HG02610 (cell line): ENCODE results near the gene MAPT.
"Not testable (repeated sequence)": the region's sequence is repeated elsewhere in the genome, so short reads cannot be mapped to it uniquely, and the experiment has no call there.

ENCODE experiments used
- ATAC-seq: cut with Tn5 transposase; IDR thresholded peaks from one replicate; pipeline ENCODE4 v1.9.1; 2021; ENCODE audit warnings: mild to moderate bottlenecking, moderate library complexity; ENCODE audit not compliant: unreplicated experiment

Gene MAPT

DNA sequence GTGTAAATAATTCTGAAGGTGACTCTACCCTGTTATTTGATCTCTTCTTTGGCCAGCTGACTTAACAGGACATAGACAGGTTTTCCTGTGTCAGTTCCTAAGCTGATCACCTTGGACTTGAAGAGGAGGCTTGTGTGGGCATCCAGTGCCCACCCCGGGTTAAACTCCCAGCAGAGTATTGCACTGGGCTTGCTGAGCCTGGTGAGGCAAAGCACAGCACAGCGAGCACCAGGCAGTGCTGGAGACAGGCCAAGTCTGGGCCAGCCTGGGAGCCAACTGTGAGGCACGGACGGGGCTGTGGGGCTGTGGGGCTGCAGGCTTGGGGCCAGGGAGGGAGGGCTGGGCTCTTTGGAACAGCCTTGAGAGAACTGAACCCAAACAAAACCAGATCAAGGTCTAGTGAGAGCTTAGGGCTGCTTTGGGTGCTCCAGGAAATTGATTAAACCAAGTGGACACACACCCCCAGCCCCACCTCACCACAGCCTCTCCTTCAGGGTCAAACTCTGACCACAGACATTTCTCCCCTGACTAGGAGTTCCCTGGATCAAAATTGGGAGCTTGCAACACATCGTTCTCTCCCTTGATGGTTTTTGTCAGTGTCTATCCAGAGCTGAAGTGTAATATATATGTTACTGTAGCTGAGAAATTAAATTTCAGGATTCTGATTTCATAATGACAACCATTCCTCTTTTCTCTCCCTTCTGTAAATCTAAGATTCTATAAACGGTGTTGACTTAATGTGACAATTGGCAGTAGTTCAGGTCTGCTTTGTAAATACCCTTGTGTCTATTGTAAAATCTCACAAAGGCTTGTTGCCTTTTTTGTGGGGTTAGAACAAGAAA, 109.8 kb downstream of the MAPT start:
- no peak for ATAC-seq

DNA sequence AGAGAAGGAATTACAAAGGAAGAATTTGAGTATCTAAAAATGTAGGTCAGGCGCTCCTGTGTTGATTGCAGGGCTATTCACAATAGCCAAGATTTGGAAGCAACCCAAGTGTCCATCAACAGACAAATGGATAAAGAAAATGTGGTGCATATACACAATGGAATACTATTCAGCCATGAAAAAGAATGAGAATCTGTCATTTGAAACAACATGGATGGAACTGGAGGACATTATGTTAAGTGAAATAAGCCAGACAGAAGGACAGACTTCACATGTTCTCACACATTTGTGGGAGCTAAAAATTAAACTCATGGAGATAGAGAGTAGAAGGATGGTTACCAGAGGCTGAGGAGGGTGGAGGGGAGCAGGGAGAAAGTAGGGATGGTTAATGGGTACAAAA, 111.7 kb downstream of the MAPT start:
- ATAC-seq, result not testable (repeated sequence)

DNA sequence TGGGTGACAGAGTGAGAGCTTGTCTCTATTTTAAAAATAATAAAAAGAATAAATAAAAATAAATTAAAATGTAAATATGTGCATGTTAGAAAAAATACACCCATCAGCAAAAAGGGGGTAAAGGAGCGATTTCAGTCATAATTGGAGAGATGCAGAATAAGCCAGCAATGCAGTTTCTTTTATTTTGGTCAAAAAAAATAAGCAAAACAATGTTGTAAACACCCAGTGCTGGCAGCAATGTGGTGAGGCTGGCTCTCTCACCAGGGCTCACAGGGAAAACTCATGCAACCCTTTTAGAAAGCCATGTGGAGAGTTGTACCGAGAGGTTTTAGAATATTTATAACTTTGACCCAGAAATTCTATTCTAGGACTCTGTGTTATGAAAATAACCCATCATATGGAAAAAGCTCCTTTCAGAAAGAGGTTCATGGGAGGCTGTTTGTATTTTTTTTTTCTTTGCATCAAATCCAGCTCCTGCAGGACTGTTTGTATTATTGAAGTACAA, 113.2 kb downstream of the MAPT start:
- no peak for ATAC-seq

DNA sequence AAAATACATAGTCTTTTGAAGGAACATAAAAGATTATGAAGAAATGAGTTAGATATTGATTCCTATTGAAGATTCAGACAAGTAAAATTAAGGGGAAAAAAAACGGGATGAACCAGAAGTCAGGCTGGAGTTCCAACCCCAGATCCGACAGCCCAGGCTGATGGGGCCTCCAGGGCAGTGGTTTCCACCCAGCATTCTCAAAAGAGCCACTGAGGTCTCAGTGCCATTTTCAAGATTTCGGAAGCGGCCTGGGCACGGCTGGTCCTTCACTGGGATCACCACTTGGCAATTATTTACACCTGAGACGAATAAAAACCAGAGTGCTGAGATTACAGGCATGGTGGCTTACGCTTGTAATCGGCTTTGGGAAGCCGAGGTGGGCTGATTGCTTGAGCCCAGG, 114.2 kb downstream of the MAPT start:
- no peak for ATAC-seq

DNA sequence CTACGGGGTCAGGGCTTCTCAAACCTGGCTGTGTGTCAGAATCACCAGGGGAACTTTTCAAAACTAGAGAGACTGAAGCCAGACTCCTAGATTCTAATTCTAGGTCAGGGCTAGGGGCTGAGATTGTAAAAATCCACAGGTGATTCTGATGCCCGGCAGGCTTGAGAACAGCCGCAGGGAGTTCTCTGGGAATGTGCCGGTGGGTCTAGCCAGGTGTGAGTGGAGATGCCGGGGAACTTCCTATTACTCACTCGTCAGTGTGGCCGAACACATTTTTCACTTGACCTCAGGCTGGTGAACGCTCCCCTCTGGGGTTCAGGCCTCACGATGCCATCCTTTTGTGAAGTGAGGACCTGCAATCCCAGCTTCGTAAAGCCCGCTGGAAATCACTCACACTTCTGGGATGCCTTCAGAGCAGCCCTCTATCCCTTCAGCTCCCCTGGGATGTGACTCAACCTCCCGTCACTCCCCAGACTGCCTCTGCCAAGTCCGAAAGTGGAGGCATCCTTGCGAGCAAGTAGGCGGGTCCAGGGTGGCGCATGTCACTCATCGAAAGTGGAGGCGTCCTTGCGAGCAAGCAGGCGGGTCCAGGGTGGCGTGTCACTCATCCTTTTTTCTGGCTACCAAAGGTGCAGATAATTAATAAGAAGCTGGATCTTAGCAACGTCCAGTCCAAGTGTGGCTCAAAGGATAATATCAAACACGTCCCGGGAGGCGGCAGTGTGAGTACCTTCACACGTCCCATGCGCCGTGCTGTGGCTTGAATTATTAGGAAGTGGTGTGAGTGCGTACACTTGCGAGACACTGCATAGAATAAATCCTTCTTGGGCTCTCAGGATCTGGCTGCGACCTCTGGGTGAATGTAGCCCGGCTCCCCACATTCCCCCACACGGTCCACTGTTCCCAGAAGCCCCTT, 115.6 kb downstream of the MAPT start:
- ATAC-seq, result no peak

DNA sequence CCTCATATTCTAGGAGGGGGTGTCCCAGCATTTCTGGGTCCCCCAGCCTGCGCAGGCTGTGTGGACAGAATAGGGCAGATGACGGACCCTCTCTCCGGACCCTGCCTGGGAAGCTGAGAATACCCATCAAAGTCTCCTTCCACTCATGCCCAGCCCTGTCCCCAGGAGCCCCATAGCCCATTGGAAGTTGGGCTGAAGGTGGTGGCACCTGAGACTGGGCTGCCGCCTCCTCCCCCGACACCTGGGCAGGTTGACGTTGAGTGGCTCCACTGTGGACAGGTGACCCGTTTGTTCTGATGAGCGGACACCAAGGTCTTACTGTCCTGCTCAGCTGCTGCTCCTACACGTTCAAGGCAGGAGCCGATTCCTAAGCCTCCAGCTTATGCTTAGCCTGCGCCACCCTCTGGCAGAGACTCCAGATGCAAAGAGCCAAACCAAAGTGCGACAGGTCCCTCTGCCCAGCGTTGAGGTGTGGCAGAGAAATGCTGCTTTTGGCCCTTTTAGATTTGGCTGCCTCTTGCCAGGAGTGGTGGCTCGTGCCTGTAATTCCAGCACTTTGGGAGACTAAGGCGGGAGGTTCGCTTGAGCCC, 116.3 kb downstream of the MAPT start:
- no peak for ATAC-seq

DNA sequence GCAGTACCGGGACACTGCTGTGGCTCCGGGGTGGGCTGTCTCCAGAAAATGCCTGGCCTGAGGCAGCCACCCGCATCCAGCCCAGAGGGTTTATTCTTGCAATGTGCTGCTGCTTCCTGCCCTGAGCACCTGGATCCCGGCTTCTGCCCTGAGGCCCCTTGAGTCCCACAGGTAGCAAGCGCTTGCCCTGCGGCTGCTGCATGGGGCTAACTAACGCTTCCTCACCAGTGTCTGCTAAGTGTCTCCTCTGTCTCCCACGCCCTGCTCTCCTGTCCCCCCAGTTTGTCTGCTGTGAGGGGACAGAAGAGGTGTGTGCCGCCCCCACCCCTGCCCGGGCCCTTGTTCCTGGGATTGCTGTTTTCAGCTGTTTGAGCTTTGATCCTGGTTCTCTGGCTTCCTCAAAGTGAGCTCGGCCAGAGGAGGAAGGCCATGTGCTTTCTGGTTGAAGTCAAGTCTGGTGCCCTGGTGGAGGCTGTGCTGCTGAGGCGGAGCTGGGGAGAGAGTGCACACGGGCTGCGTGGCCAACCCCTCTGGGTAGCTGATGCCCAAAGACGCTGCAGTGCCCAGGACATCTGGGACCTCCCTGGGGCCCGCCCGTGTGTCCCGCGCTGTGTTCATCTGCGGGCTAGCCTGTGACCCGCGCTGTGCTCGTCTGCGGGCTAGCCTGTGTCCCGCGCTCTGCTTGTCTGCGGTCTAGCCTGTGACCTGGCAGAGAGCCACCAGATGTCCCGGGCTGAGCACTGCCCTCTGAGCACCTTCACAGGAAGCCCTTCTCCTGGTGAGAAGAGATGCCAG, 117.6 kb downstream of the MAPT start:
- no peak for ATAC-seq

DNA sequence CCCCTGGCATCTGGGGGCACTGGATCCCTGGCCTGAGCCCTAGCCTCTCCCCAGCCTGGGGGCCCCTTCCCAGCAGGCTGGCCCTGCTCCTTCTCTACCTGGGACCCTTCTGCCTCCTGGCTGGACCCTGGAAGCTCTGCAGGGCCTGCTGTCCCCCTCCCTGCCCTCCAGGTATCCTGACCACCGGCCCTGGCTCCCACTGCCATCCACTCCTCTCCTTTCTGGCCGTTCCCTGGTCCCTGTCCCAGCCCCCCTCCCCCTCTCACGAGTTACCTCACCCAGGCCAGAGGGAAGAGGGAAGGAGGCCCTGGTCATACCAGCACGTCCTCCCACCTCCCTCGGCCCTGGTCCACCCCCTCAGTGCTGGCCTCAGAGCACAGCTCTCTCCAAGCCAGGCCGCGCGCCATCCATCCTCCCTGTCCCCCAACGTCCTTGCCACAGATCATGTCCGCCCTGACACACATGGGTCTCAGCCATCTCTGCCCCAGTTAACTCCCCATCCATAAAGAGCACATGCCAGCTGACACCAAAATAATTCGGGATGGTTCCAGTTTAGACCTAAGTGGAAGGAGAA, 118.2 kb downstream of the MAPT start:
- ATAC-seq, result no peak

DNA sequence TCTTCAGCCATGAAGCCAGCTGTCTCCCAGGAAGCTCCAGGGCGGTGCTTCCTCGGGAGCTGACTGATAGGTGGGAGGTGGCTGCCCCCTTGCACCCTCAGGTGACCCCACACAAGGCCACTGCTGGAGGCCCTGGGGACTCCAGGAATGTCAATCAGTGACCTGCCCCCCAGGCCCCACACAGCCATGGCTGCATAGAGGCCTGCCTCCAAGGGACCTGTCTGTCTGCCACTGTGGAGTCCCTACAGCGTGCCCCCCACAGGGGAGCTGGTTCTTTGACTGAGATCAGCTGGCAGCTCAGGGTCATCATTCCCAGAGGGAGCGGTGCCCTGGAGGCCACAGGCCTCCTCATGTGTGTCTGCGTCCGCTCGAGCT, 118.8 kb downstream of the MAPT start:
- no peak for ATAC-seq

DNA sequence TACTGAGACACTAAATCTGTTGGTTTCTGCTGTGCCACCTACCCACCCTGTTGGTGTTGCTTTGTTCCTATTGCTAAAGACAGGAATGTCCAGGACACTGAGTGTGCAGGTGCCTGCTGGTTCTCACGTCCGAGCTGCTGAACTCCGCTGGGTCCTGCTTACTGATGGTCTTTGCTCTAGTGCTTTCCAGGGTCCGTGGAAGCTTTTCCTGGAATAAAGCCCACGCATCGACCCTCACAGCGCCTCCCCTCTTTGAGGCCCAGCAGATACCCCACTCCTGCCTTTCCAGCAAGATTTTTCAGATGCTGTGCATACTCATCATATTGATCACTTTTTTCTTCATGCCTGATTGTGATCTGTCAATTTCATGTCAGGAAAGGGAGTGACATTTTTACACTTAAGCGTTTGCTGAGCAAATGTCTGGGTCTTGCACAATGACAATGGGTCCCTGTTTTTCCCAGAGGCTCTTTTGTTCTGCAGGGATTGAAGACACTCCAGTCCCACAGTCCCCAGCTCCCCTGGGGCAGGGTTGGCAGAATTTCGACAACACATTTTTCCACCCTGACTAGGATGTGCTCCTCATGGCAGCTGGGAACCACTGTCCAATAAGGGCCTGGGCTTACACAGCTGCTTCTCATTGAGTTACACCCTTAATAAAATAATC, 119.3 kb downstream of the MAPT start:
- no peak for ATAC-seq

DNA sequence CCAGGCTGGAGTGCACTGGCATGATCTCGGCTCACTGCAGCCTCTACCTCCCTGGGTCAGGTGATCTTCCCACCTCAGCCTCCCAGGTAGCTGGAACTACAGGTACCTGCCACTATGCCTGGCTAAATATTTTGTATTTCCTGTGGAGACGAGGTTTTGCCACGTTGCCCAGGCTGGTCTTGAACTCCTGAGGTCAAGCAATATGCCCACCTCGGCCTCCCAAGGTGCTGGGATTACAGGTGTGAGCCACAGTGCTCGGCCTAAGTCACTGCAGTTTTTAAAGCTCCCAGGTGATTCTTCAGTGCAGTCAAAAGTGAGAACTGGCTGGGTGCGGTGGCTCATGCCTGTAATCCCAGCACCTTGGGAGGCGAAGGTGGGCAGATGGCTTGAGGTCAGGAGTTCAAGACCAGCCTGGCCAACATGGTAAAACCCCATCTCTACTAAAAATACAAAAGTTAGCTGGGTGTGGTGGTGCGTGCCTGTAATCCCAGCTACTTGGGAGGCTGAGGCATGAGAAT, 125.1 kb downstream of the MAPT start:
- not testable (repeated sequence) for ATAC-seq

DNA sequence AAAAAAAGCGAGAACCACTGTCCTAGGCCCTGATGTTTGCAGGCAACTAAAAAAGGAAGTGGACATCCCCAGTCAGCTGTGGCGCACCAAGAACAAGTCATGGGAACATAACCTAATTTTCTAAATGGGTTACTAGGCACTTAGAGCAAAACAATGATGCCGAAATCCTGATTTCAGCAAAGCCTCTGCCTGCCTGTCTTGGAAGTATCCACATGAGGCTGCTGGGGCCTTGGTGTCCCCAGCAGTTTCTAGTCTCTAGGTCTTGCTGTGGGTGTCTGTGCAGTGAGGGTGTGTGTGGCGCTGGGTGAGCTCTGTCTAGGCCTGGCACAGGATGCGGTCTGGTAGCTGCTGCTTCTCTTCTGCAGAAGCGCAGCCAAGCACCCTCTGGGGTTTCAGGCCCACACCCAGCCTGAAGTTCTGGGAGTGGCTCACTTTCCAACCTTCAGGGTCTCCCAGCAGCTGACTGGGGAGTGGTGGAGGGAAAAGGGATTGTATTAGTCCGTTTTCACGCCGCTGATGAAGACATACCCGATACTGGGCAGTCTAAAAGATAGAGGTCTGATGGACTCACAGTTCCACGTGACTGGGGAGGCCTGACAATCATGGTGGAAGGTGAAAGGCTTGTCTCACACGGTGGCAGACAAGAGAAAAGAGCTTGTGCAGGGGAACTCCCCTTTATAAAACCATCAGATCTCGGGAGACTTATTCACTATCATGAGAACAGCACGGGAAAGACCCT, 125.8 kb downstream of the MAPT start:
- peak; percentile 61 for ATAC-seq

DNA sequence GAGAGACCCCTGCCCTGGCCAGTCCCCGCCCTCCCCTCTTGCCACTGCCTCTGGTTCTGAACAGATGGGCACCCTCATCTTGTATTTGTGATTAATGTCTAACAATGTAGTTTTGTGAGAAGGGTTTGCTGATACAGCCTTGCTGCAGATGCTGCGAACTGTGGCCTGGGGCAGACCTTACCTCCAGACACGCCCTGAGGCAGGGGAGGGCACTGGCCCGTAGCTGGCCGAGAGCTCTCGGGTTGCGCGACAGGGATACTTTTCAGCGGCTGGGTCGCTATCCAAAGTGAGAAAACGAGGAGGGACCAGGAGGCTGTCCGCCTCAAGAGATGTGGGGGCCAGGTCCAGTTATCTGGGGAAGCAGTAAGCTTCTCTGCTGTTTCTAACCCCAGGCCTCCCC, 126.6 kb downstream of the MAPT start:
- ATAC-seq, result no peak

DNA sequence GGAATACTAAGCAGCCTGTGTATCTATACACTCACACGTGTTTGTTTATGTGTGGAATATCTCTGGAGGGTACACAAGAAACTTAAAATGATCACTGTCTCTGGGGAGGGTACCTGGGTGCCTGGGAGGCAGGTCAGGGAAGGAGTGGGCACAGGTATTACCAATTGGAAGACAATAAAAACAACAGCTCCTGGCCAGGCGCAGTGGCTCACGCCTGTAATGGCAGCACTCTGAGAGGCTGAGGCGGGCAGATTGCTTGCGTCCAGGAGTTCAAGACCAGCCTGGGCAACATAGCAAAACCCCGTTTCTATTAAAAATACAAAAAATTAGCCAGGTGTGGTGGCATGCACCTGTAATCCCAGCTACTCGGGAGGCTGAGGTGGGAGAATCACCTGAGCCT, 129.0 kb downstream of the MAPT start:
- ATAC-seq, result not testable (repeated sequence)

DNA sequence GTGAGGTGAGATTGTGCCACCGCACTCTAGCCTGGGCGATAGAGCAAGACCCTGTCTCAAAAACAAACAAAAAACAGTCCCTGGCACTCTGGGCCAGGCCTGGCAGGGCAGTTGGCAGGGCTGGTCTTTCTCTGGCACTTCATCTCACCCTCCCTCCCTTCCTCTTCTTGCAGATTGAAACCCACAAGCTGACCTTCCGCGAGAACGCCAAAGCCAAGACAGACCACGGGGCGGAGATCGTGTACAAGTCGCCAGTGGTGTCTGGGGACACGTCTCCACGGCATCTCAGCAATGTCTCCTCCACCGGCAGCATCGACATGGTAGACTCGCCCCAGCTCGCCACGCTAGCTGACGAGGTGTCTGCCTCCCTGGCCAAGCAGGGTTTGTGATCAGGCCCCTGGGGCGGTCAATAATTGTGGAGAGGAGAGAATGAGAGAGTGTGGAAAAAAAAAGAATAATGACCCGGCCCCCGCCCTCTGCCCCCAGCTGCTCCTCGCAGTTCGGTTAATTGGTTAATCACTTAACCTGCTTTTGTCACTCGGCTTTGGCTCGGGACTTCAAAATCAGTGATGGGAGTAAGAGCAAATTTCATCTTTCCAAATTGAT, 129.5 kb downstream of the MAPT start:
- ATAC-seq, result no peak

DNA sequence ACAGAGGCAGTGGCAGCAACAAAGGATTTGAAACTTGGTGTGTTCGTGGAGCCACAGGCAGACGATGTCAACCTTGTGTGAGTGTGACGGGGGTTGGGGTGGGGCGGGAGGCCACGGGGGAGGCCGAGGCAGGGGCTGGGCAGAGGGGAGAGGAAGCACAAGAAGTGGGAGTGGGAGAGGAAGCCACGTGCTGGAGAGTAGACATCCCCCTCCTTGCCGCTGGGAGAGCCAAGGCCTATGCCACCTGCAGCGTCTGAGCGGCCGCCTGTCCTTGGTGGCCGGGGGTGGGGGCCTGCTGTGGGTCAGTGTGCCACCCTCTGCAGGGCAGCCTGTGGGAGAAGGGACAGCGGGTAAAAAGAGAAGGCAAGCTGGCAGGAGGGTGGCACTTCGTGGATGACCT, 130.2 kb downstream of the MAPT start:
- ATAC-seq, result no peak

DNA sequence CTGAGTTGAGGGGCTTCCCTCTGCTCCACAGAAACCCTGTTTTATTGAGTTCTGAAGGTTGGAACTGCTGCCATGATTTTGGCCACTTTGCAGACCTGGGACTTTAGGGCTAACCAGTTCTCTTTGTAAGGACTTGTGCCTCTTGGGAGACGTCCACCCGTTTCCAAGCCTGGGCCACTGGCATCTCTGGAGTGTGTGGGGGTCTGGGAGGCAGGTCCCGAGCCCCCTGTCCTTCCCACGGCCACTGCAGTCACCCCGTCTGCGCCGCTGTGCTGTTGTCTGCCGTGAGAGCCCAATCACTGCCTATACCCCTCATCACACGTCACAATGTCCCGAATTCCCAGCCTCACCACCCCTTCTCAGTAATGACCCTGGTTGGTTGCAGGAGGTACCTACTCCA, 130.7 kb downstream of the MAPT start:
- ATAC-seq, result no peak

DNA sequence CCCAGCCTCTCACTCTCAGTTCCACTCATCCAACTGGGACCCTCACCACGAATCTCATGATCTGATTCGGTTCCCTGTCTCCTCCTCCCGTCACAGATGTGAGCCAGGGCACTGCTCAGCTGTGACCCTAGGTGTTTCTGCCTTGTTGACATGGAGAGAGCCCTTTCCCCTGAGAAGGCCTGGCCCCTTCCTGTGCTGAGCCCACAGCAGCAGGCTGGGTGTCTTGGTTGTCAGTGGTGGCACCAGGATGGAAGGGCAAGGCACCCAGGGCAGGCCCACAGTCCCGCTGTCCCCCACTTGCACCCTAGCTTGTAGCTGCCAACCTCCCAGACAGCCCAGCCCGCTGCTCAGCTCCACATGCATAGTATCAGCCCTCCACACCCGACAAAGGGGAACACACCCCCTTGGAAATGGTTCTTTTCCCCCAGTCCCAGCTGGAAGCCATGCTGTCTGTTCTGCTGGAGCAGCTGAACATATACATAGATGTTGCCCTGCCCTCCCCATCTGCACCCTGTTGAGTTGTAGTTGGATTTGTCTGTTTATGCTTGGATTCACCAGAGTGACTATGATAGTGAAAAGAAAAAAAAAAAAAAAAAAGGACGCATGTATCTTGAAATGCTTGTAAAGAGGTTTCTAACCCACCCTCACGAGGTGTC, 131.3 kb downstream of the MAPT start:
- ATAC-seq, result no peak
